Measurements from ENCODE around the gene RTN4IP1.

- TF ChIP-seq CTCF (IDR thresholded peaks at IDR 0.05) (peak in 5 of 7 experiments; percentile 45 to 91 (median 54)), POLR2A (IDR thresholded peaks at IDR 0.05) (no peak), EP300 (IDR thresholded peaks at IDR 0.05) (no peak)
These were observed 21.1 kb downstream of the RTN4IP1 start for GRCh38 chr6:106608080-106608668.
